ENCODE measurements around the gene NOS1.
"Not testable (repeated sequence)": the region's sequence is repeated elsewhere in the genome, so short reads cannot be mapped to it uniquely, and the experiment has no call there.

Gene NOS1

DNA sequence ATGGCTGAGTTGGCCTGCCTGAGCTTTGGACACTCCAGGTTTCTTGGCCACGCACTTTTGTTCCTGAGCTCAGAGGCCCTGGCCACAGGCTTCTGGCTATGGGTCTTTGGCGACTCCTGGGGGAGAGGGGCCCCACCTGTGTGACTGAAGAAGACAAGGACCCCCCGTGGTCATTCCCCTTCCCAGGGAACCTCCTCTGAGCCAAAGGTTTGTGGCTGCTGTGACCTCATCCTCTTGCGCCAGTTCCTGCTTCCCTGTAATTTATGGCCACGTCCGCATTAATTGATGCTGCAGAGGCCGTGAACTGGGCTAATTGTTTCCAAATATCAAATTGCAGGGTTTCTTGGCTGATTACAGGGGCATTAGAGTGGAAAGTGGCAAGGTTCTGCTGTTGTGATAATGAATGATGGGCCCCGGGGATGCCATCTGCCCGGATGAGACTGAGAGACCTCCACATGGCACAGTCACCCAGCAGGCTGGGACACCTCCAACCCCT, 27.6 kb upstream of the NOS1 start:
- H3K27me3 ChIP-seq: peaks cover 7% of the 10 kb centered on the region; the same call in 1 of the 2 replicates
- no peaks in the 10 kb centered on the region for H3K9me3 ChIP-seq
- no peak overlapping the region for H3K4me3 ChIP-seq (ENCODE audit: low read depth, low read length)
- H3K36me3 ChIP-seq: no peaks in the 10 kb centered on the region
- no peaks in the 10 kb centered on the region for H3K4me1 ChIP-seq
- TF ChIP-seq, protein P1, sequence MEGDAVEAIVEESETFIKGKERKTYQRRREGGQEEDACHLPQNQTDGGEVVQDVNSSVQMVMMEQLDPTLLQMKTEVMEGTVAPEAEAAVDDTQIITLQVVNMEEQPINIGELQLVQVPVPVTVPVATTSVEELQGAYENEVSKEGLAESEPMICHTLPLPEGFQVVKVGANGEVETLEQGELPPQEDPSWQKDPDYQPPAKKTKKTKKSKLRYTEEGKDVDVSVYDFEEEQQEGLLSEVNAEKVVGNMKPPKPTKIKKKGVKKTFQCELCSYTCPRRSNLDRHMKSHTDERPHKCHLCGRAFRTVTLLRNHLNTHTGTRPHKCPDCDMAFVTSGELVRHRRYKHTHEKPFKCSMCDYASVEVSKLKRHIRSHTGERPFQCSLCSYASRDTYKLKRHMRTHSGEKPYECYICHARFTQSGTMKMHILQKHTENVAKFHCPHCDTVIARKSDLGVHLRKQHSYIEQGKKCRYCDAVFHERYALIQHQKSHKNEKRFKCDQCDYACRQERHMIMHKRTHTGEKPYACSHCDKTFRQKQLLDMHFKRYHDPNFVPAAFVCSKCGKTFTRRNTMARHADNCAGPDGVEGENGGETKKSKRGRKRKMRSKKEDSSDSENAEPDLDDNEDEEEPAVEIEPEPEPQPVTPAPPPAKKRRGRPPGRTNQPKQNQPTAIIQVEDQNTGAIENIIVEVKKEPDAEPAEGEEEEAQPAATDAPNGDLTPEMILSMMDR (IDR thresholded peaks at IDR 0.05; ENCODE audit: low read depth, low read length): no peak
- no peak for DNase-seq

DNA sequence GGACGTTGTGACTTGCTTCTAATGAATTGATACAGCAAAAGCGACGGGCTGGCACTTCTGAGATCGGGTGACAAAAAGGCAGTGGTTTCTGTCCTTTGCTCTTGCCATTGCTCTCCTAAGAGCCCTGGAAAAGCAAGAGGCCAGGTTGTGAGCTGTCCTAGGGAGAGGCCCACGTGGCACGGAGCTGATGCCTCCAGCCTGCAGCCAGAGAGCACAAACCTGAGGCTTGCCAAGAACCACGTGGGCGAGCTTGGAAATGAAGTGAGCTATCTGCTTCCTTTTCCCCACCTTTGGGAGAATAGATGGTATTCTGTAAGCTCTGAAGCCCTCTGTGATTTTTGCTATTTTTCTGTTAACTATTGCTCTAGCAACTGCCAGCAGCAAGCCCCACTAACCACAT, 26.4 kb upstream of the NOS1 start:
- DNase-seq: no peak
- no peaks in the 10 kb centered on the region for H3K4me1 ChIP-seq
- TF ChIP-seq, protein P1 (IDR thresholded peaks at IDR 0.05; ENCODE audit: low read depth, low read length): no peak
- H3K27me3 ChIP-seq: peaks cover 7% of the 10 kb centered on the region; the same call in 1 of the 2 replicates
- H3K9me3 ChIP-seq: no peaks in the 10 kb centered on the region
- no peak overlapping the region for H3K4me3 ChIP-seq (ENCODE audit: low read depth, low read length)
- no peaks in the 10 kb centered on the region for H3K36me3 ChIP-seq

DNA sequence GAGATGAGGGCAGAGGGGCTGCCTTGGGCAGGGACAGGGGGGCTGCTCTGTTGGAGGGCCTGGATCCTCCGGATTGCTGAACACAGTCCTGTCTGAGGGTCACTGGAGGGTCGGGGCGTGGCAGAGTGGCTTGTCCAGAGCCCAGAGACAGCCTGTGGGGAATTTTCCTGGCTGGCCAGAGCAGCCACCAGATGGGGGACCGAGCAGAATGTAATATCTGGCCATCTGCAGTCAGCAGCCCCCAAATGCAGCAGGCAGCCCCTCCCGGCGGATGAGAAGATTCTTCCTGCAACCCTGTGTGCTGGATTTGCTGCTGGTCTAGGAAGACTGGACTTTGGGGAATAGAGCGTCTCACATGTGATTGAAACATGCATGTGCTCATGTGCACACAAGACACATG, 23.3 kb upstream of the NOS1 start:
- DNase-seq: no peak
- Histone ChIP-seq H3K27me3 (peaks cover 7% of the 10 kb centered on the region; the same call in 1 of the 2 replicates), H3K4me3 (ENCODE audit: low read depth, low read length) (no peak overlapping the region), H3K36me3 (no peaks in the 10 kb centered on the region), H3K4me1 (no peaks in the 10 kb centered on the region), H3K9me3 (no peaks in the 10 kb centered on the region)
- TF ChIP-seq, protein P1 (IDR thresholded peaks at IDR 0.05; ENCODE audit: low read depth, low read length): no peak

DNA sequence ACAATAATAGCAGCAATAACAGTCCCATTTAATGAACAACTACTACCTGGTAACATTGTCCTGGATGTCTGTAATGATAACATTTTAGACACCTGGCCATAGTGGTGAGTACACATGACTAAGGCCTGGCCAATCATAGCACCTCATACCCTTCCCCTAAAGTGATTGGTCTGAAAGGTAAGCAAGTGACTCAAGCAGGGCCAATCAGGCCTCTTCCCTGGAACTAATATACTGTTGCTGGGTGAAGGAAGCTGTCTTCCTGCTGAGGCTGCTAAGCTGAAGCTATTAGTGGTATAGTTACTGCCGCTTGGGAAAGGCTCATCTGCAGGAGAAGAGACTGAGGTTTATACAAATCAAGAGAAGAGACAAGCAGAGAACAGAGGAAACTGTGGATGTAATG, 18.7 kb upstream of the NOS1 start:
- Histone ChIP-seq H3K4me1 (no peaks in the 10 kb centered on the region), H3K27me3 (peaks cover 5% of the 10 kb centered on the region; the same call in 1 of the 2 replicates), H3K4me3 (ENCODE audit: low read depth, low read length) (no peak overlapping the region), H3K9me3 (no peaks in the 10 kb centered on the region), H3K36me3 (no peaks in the 10 kb centered on the region)
- TF ChIP-seq, protein P1 (IDR thresholded peaks at IDR 0.05; ENCODE audit: low read depth, low read length): no peak
- DNase-seq: no peak

DNA sequence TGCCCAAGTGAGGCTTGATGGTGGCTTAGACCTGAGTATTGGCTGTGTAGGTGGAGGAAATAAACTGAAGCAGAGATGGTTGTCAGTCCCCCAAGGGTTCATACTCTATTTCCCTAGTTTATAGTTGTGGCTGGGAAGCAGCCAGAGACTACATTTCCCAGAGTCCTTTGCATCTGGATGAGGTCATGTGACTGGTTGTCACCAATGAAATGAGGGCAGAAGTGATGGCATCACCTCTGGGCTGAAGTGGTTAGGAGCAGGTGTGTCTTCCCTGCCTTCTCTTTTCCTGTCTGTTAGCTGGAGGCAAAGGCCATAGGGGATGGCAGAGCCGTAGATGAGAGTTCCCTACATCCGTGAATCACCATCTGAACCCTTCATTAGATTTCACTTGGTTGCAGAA, 16.3 kb upstream of the NOS1 start:
- Histone ChIP-seq H3K27me3 (no peaks in the 10 kb centered on the region), H3K4me3 (ENCODE audit: low read depth, low read length) (no peak overlapping the region), H3K4me1 (no peaks in the 10 kb centered on the region), H3K36me3 (no peaks in the 10 kb centered on the region), H3K9me3 (no peaks in the 10 kb centered on the region)
- DNase-seq: no peak
- TF ChIP-seq, protein P1 (IDR thresholded peaks at IDR 0.05; ENCODE audit: low read depth, low read length): no peak

DNA sequence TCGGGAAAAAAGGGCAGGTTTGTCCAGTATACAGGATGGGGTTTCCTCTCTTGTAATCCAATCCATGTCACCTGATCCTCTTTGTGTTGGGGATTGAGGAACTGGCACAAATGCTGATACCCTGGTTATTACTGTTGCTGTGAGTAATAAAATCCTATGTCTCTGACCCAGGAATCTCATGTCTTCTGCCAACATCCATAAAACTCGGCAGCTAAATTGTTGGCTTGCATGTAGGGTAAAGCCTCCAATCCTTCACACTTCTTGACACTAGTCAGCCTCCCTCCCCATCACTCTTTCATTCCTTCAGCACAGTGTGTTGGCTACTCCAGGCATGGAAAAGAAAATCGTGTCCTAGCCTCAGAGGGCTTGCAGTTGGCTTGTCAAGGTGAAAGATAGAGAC, 9.2 kb upstream of the NOS1 start:
- no peaks in the 10 kb centered on the region for H3K4me1 ChIP-seq
- no peaks in the 10 kb centered on the region for H3K9me3 ChIP-seq
- H3K4me3 ChIP-seq (ENCODE audit: low read depth, low read length): no peak overlapping the region
- DNase-seq: no peak
- H3K27me3 ChIP-seq: no peaks in the 10 kb centered on the region
- no peaks in the 10 kb centered on the region for H3K36me3 ChIP-seq
- TF ChIP-seq, protein P1 (IDR thresholded peaks at IDR 0.05; ENCODE audit: low read depth, low read length): no peak

DNA sequence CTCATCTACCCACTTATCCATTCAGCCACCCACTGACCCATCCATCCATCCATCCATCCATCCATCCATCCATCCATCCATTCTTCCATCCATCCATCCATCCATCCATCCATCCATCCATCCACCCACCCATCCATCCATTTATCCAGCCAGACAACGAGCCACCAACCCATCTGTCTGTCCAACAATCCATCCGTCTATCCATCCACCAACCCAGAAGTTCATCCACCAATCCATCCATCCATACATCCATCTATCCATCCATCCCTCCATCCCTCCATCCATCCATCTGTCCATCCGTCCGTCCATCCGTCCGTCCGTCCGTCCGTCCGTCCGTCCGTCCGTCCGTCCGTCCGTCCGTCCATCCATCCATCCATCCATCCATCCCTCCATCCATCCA, 8.6 kb upstream of the NOS1 start:
- H3K4me3 ChIP-seq (ENCODE audit: low read depth, low read length); DNase-seq; H3K36me3 ChIP-seq; H3K4me1 ChIP-seq; H3K9me3 ChIP-seq; H3K27me3 ChIP-seq: not testable (repeated sequence)
